HL-60 (cell line): ENCODE measurements around the gene GOLGA6L24.
"Not testable (repeated sequence)": the region's sequence is repeated elsewhere in the genome, so short reads cannot be mapped to it uniquely, and the experiment has no call there.

Experiments used
- POLR2AphosphoS5 ChIP-seq: IDR thresholded peaks from 2 replicates; pipeline ENCODE4 v1.6.1; 2012; ENCODE audit warnings: low read depth
- REST ChIP-seq: IDR thresholded peaks from 2 replicates; pipeline ENCODE4 v1.6.1; 2012; ENCODE audit warnings: low read depth; ENCODE audit not compliant: insufficient replicate concordance
- TF ChIP-seq, protein P1 (sequence below): IDR thresholded peaks from one replicate; pipeline ENCODE4 v1.5.1; 2011; ENCODE audit warnings: low read length, control low read depth, inconsistent platforms; ENCODE audit not compliant: insufficient read depth

DNA sequence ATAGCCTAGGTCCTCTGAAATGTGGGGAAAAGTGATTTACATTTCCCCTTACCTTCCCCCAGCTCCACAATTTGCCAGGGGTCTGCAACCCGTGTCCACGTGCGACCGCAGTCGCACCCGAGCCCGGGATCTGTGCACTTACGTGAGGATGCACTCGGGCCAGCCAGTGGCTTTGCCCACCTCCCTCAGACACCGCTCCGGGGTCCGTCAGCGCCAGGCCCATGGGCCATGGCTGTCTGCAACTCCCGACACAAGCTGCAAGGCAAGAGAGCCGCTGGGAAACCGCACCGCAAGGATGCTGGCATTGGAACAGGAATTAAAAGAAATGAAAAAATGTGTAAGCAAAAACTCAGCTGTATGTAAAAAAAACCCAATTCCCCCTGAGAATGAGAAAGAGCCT is 7.6 kb upstream of the GOLGA6L24 start:
- TF ChIP-seq, protein P1, sequence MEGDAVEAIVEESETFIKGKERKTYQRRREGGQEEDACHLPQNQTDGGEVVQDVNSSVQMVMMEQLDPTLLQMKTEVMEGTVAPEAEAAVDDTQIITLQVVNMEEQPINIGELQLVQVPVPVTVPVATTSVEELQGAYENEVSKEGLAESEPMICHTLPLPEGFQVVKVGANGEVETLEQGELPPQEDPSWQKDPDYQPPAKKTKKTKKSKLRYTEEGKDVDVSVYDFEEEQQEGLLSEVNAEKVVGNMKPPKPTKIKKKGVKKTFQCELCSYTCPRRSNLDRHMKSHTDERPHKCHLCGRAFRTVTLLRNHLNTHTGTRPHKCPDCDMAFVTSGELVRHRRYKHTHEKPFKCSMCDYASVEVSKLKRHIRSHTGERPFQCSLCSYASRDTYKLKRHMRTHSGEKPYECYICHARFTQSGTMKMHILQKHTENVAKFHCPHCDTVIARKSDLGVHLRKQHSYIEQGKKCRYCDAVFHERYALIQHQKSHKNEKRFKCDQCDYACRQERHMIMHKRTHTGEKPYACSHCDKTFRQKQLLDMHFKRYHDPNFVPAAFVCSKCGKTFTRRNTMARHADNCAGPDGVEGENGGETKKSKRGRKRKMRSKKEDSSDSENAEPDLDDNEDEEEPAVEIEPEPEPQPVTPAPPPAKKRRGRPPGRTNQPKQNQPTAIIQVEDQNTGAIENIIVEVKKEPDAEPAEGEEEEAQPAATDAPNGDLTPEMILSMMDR, result not testable (repeated sequence)
- not testable (repeated sequence) for TF ChIP-seq POLR2AphosphoS5, REST
